ENCODE data around the gene SPAG7.

Gene SPAG7, protein sequence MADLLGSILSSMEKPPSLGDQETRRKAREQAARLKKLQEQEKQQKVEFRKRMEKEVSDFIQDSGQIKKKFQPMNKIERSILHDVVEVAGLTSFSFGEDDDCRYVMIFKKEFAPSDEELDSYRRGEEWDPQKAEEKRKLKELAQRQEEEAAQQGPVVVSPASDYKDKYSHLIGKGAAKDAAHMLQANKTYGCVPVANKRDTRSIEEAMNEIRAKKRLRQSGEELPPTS

DNA sequence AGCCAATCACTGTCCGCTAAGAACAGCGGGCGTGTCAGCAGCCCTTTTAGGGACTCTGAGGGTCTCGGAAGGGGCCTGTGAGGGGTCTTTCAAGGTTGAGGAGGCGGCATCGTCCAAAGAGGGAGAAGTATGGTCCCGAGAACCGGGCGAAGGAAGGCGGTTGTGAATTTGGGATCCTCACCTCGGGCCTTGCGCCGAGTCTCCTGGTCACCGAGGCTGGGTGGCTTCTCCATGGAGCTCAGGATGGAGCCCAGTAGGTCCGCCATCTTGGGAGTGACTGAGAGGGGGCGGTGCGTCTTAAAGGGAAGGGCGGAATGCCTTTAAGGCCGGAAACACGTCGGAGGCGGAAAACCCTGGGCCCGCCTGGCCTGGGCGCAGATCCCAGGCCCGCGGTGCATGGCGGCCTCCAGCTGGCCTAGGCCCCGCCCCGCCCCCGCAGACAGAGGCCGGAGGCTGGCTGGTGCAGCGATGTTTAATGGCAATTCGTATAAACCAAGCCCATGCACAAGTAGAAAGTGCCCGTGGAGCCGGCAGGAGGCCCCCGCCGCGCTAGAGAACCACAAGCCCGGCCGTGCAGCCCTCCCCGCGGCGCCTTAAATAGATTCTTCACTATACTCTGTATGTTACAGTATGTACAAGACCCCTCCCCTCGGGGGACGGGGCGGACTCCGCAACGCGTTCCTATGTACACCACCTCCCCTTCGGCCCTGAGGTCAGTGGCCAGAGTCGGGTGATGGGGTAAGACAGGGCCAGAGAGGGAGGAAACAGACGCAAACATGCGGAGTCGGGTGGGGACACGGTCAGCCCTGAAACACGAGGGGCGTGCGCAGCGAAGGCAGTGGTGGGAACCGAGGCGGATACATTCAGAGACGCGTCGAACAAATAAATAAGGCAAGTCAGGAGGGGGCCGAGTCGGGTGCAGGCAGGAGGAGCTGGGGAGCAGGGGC lies at the start of gene SPAG7:
SPAG7 (minus strand) TSS at position 279 of the 947 bp plus-strand sequence; CDS start at position 266, 13 bp downstream.
- 0 out of 2 replicates have a peak, but pooled peaks have one; percentile 4 for TF ChIP-seq CTCF (IDR thresholded peaks at IDR 0.05; ENCODE audit: low read length)
- no peak for TF ChIP-seq EZH2 (IDR thresholded peaks at IDR 0.05; ENCODE audit: borderline replicate concordance, low read length)
- Histone ChIP-seq H3F3A (ENCODE audit: insufficient read depth, low read length) (no peaks in the 10 kb centered on the region), H3K4me2 (ENCODE audit: low read length) (peak within 1 kb of the TSS; percentile 81), H3K9me2 (ENCODE audit: low read depth, low read length) (no peaks in the 10 kb centered on the region), H3K27ac (ENCODE audit: low read depth, low read length, poor library complexity, severe bottlenecking) (peak within 1 kb of the TSS; percentile 90), H3K4me3 (ENCODE audit: low read depth, low read length, poor library complexity, severe bottlenecking) (peak within 1 kb of the TSS; percentile 84), H3K79me2 (ENCODE audit: insufficient read depth, low read length) (0 out of 2 replicates have a peak, but pooled peaks cover 3% of the 10 kb centered on the region), H2AFZ (ENCODE audit: low read length) (no peak within 1 kb of the TSS), H3K9me3 (ENCODE audit: low read length) (no peaks in the 10 kb centered on the region), H3K27me3 (ENCODE audit: insufficient read depth, low read length) (no peaks in the 10 kb centered on the region), H3K36me3 (ENCODE audit: insufficient read depth, low read length) (peaks cover 45% of the 10 kb centered on the region; the same call in 1 of the 2 replicates), H3K4me1 (ENCODE audit: insufficient read depth, low read length, severe bottlenecking) (peaks cover 25% of the 10 kb centered on the region), H4K20me1 (ENCODE audit: insufficient read depth, low read length) (no peaks in the 10 kb centered on the region), H3K9ac (ENCODE audit: low read length) (peak within 1 kb of the TSS; percentile 92)

DNA sequence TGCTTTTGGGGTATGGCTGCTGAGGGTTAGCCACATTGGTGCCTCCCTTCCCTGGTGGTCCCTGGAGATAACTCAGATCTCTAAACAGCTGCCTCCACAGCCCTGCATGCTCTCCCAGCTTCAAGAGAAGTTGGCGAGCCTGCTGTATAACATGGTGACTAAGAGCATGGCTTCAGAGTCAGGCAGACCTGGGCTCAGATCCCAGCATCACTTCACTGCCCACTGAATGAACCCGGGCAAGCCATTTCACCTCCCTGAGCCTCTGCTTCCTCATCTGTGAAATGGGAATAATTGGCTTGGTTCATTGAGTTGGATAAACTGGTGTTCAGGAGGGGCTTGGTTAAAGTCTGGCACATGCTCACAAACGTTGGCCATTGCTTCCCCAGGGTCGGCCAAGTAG lies 46.7 kb upstream of the SPAG7 start:
- Histone ChIP-seq H3K4me3 (ENCODE audit: low read depth, low read length, poor library complexity, severe bottlenecking) (no peak overlapping the region), H3K27ac (ENCODE audit: low read depth, low read length, poor library complexity, severe bottlenecking) (no peak overlapping the region), H3K9me2 (ENCODE audit: low read depth, low read length) (no peaks in the 10 kb centered on the region), H3K4me2 (ENCODE audit: low read length) (no peak overlapping the region), H3K9me3 (ENCODE audit: low read length) (no peaks in the 10 kb centered on the region), H3K27me3 (ENCODE audit: insufficient read depth, low read length) (no peaks in the 10 kb centered on the region), H2AFZ (ENCODE audit: low read length) (no peak overlapping the region), H4K20me1 (ENCODE audit: insufficient read depth, low read length) (no peaks in the 10 kb centered on the region), H3K9ac (ENCODE audit: low read length) (no peak overlapping the region), H3F3A (ENCODE audit: insufficient read depth, low read length) (0 out of 2 replicates have a peak, but pooled peaks cover 4% of the 10 kb centered on the region), H3K79me2 (ENCODE audit: insufficient read depth, low read length) (no peaks in the 10 kb centered on the region), H3K36me3 (ENCODE audit: insufficient read depth, low read length) (peaks cover 7% of the 10 kb centered on the region; the same call in 1 of the 2 replicates), H3K4me1 (ENCODE audit: insufficient read depth, low read length, severe bottlenecking) (peaks cover 17% of the 10 kb centered on the region)
- TF ChIP-seq CTCF (IDR thresholded peaks at IDR 0.05; ENCODE audit: low read length), result no peak
- TF ChIP-seq EZH2 (IDR thresholded peaks at IDR 0.05; ENCODE audit: borderline replicate concordance, low read length), result no peak

GRCh38 chr17:5011928-5012327 lies 44.3 kb upstream of the SPAG7 start:
- Histone ChIP-seq H3K36me3 (ENCODE audit: insufficient read depth, low read length) (peaks cover 26% of the 10 kb centered on the region), H3K9me2 (ENCODE audit: low read depth, low read length) (no peaks in the 10 kb centered on the region)

More at GRCh38 chr17:5011928-5012327, 44.3 kb upstream of the SPAG7 start:
- Histone ChIP-seq H3K4me1 (ENCODE audit: insufficient read depth, low read length, severe bottlenecking) (peaks cover 7% of the 10 kb centered on the region), H3K4me2 (ENCODE audit: low read length) (no peak overlapping the region), H3K9me3 (ENCODE audit: low read length) (no peaks in the 10 kb centered on the region), H3K79me2 (ENCODE audit: insufficient read depth, low read length) (no peaks in the 10 kb centered on the region), H3K27ac (ENCODE audit: low read depth, low read length, poor library complexity, severe bottlenecking) (no peak overlapping the region), H2AFZ (ENCODE audit: low read length) (no peak overlapping the region), H3K9ac (ENCODE audit: low read length) (no peak overlapping the region), H3K4me3 (ENCODE audit: low read depth, low read length, poor library complexity, severe bottlenecking) (no peak overlapping the region), H3K27me3 (ENCODE audit: insufficient read depth, low read length) (no peaks in the 10 kb centered on the region), H4K20me1 (ENCODE audit: insufficient read depth, low read length) (no peaks in the 10 kb centered on the region), H3F3A (ENCODE audit: insufficient read depth, low read length) (no peaks in the 10 kb centered on the region)
- TF ChIP-seq EZH2 (IDR thresholded peaks at IDR 0.05; ENCODE audit: borderline replicate concordance, low read length) (no peak), CTCF (IDR thresholded peaks at IDR 0.05; ENCODE audit: low read length) (no peak)

All from OCI-LY1 (cell line).